ENCODE data around the gene AJM1.
"Not testable (repeated sequence)": the region's sequence is repeated elsewhere in the genome, so short reads cannot be mapped to it uniquely, and the experiment has no call there.

The AJM1 gene

DNA sequence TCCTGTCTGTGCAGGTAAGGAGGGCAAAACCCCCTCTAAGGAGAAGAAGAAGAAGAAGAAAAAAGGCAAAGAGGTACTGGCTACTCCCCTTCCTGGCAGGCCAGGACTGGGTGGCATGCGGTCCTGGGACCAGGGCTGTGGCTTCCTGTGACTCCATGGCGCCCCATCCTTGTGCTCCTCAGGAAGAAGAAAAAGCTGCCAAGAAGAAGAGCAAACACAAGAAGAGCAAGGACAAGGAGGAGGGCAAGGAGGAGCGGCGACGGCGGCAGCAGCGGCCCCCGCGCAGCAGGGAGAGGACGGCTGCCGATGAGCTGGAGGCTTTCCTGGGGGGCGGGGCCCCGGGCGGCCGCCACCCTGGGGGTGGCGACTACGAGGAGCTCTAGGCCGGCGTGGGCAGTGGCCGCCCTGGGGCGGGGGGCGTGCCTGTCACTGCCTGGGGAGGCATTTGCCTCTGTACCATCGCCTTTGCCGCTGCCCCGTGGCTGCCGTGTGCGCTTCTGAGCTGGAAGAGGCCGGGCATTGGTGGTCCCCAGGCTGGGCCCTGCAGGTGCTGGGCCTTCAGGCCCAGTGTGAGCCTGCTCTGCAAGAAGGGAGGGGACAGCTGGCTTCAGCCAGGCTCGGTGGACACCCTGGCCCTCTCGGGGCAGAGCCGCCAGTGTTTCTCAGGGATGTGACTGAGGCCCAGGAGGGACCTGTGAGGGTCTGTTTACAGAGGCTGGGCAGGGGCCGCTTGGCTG, 2.0 kb upstream of the AJM1 start:
- TF ChIP-seq SNAI2 (CRISPR knock-in tag; IDR thresholded peaks at IDR 0.05) (no peak), ZFP30 (CRISPR knock-in tag; IDR thresholded peaks at IDR 0.05) (no peak), OSR1 (CRISPR knock-in tag; IDR thresholded peaks at IDR 0.05) (no peak)
- TF ChIP-seq, protein P1, sequence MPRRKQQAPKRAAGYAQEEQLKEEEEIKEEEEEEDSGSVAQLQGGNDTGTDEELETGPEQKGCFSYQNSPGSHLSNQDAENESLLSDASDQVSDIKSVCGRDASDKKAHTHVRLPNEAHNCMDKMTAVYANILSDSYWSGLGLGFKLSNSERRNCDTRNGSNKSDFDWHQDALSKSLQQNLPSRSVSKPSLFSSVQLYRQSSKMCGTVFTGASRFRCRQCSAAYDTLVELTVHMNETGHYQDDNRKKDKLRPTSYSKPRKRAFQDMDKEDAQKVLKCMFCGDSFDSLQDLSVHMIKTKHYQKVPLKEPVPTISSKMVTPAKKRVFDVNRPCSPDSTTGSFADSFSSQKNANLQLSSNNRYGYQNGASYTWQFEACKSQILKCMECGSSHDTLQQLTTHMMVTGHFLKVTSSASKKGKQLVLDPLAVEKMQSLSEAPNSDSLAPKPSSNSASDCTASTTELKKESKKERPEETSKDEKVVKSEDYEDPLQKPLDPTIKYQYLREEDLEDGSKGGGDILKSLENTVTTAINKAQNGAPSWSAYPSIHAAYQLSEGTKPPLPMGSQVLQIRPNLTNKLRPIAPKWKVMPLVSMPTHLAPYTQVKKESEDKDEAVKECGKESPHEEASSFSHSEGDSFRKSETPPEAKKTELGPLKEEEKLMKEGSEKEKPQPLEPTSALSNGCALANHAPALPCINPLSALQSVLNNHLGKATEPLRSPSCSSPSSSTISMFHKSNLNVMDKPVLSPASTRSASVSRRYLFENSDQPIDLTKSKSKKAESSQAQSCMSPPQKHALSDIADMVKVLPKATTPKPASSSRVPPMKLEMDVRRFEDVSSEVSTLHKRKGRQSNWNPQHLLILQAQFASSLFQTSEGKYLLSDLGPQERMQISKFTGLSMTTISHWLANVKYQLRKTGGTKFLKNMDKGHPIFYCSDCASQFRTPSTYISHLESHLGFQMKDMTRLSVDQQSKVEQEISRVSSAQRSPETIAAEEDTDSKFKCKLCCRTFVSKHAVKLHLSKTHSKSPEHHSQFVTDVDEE (CRISPR knock-in tag; IDR thresholded peaks at IDR 0.05) = no peak
- no peak for ATAC-seq

DNA sequence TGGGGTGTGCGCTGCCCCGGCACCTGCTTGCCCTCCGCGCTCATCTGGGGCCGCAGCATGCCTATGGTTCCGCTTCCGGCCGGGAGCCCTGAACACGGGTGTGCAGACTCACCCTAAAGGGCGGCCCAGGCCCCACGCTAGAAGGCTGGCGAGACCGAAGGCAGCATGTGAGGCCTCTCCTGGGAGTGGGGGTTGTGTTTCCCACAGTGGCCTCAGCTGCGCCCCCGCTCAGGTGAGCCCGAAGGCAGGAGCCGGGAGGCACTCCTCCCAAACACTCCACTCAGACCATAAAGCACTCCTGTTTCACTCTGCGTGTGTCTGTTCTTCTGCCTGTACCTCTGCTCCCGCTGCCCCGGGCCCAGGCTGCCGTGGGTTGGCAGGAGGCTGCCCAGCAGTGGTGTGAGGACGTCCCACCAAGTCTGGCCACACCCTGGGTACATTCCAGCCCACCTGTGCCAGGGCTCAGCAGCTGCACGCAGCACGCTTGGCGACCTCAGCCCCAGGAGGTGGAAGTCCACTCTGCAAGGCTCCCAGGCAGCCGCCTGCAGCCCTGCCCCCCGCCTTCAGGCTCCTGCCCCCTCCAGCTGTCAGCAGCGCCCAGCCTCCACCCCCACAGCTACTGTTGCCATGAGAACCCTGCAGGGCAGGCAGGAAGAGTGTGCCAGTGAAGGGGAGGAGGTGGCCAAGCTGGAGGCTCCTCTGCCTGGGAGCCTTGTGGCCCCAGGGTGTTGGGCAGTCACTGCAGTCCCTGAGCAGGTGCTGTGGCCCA, 1.2 kb upstream of the AJM1 start:
- ATAC-seq = peak; percentile 66

DNA sequence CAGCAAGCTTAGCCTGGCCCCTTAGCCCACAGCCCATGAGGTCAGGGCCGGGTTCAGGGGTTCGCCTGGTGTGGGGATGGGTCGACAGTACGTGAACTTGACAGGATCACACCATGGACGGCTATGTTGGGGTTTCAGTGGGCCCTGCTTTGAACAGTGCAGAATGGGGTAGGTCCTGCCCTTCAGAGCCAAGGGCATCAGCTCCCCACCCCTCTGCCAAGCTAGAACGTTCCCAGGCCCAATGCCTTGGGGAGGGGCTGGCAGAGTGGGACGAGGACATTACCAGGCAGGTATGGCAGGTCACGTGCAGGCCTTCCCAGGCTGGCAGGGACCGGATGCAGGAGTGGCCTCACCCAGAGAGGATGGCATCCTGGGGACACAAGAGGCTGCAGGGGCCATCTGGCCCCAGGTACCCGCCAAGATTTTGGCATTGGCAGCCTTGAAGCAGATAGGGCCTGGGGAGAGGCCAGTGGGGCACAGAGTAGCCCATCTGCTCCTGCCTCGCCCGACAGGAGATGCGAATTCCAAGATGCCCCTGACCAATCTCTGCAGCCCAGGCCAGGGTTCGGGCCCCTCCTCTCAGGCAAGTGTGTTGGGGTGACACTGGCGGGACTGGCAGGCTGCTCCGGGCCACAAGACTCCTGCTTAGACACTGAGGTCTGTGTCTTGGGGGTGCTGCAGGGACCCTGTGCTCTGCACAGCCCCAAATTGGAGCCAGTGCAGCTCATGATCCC, 465 bp upstream of the AJM1 start:
- peak; percentile 8 for ATAC-seq

More for the DNA sequence above, 1.2 kb upstream of the AJM1 start:
- TF ChIP-seq, protein P2, sequence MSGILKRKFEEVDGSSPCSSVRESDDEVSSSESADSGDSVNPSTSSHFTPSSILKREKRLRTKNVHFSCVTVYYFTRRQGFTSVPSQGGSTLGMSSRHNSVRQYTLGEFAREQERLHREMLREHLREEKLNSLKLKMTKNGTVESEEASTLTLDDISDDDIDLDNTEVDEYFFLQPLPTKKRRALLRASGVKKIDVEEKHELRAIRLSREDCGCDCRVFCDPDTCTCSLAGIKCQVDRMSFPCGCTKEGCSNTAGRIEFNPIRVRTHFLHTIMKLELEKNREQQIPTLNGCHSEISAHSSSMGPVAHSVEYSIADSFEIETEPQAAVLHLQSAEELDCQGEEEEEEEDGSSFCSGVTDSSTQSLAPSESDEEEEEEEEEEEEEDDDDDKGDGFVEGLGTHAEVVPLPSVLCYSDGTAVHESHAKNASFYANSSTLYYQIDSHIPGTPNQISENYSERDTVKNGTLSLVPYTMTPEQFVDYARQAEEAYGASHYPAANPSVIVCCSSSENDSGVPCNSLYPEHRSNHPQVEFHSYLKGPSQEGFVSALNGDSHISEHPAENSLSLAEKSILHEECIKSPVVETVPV (CRISPR knock-in tag; IDR thresholded peaks at IDR 0.05) = no peak

DNA sequence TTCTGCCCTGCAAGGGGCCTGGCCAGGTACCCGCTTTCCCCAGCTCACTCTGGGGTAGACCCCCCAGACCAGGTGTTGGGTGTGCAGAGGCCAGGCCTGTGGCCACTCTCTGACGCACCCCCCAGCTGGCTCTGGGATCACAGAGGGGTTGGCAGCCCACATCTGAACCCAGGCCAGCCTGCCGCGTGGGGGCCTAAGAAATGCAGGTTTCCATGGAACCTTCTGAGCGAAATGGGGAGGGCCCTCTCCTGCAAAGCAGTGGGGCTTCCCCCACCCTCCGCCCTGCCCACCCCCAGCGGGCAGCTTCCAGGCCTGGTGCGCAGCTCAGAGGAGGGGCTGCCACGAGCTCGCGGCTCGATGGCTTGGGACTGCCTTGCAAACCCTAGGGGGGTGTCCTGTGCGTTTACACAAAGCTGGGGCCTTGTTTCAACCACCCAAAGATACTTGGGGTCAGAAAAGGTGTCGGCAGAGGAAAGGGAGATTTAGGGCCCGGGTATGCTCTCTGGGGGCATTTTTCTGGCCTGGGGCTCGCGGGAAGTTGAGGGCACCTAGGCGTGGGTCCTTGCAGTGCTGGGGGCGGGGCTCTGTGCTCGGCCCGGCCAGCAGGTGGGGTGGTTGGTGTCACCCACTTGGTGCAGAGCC, 1.0 kb downstream of the AJM1 start:
- not testable (repeated sequence) for ATAC-seq

DNA sequence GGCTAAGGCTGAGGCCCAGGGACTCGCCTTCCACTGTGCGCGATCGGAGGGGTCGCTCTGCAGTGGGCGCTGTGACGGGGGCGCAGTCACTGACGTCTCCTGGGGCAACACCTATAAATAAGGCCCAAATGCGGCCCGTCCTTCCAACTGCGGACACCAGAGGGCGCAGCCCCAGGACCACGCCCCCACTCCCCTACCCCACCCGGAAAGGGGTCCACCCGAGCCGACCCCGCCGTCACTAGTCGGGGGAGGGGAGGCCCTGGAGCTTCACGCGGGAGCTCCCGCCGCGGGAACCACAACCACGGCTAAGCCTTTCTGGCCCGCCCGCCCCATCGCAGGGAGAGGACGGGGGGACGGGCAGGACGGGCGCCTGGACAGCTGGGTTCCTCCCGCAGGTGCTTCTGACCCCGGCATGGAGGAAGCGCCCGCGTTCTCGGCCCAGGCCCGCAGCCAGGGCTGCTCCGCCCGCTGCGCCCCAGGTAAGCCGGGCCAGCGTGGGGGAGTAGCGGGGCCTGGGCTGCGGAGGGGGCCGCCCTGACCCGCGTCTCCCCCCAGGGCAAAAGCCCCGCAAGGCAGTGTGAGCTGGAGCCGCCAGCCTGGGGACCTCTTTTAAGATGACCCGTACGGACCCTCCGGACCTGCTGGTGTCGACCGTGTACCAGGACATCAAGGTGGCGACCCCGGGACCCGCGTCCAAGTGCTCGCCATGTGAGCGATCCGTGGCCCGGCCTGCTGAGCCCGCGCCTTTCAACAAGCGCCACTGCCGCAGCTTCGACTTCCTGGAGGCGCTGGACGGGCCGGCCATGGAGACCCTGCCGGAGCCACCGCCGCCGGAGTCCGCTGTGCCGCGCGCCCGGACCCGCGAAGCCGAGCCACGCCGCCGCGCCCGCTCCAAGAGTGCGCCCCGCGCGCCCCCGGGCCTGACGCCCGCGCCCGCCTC, 1.8 kb downstream of the AJM1 start:
- ATAC-seq = not testable (repeated sequence)

DNA sequence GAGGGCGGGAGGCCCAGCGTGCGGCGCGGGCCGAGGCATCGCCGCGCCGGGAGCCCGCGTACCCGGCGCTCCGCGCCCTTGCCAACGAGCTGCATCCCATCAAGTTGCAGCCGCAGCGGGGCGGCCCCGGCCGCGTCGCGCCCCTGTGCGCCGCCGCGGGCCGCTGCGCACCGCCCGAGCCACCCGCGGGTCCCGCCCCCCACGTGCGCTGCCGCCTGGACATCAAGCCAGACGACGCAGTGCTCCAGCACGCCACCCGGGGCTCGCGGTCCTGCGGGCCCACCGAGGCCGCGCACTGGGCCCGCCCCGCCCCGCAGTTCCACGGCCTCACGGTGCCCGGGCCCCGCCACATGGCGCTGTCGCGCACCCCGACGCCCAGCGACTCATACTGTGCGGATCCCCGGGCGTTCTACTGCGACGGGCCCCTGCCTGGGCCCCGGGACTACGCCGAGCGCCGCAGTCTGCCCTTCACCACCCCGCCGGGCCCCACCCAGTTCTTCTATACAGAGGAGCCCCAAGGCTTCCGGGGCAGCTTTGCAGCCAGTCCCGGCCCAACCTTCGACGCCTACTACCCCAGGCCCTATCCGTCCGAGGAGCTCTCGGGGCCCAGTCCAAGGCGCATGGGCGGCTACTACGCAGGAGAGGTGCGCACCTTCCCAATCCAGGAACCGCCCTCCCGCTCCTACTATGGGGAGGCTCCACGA, 2.6 kb downstream of the AJM1 start:
- TF ChIP-seq PPARA (CRISPR knock-in tag; IDR thresholded peaks at IDR 0.05; ENCODE audit: borderline replicate concordance) (no peak), ZNF8 (CRISPR knock-in tag; IDR thresholded peaks at IDR 0.05) (no peak), ZNF565 (CRISPR knock-in tag; conservative IDR thresholded peaks at IDR 0.05; ENCODE audit: low read depth) (no peak), TOX (CRISPR knock-in tag; IDR thresholded peaks at IDR 0.05; ENCODE audit: borderline replicate concordance) (no peak), OSR1 (CRISPR knock-in tag; IDR thresholded peaks at IDR 0.05) (no peak), ZFP3 (CRISPR knock-in tag; IDR thresholded peaks at IDR 0.05) (no peak)
- TF ChIP-seq, protein P3, sequence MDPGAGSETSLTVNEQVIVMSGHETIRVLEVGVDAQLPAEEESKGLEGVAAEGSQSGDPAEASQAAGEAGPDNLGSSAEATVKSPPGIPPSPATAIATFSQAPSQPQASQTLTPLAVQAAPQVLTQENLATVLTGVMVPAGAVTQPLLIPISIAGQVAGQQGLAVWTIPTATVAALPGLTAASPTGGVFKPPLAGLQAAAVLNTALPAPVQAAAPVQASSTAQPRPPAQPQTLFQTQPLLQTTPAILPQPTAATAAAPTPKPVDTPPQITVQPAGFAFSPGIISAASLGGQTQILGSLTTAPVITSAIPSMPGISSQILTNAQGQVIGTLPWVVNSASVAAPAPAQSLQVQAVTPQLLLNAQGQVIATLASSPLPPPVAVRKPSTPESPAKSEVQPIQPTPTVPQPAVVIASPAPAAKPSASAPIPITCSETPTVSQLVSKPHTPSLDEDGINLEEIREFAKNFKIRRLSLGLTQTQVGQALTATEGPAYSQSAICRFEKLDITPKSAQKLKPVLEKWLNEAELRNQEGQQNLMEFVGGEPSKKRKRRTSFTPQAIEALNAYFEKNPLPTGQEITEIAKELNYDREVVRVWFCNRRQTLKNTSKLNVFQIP (CRISPR knock-in tag; IDR thresholded peaks at IDR 0.05; ENCODE audit: borderline replicate concordance, low read depth) = no peak
- TF ChIP-seq, protein P4, sequence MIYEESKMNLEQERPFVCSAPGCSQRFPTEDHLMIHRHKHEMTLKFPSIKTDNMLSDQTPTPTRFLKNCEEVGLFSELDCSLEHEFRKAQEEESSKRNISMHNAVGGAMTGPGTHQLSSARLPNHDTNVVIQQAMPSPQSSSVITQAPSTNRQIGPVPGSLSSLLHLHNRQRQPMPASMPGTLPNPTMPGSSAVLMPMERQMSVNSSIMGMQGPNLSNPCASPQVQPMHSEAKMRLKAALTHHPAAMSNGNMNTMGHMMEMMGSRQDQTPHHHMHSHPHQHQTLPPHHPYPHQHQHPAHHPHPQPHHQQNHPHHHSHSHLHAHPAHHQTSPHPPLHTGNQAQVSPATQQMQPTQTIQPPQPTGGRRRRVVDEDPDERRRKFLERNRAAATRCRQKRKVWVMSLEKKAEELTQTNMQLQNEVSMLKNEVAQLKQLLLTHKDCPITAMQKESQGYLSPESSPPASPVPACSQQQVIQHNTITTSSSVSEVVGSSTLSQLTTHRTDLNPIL (CRISPR knock-in tag; IDR thresholded peaks at IDR 0.05; ENCODE audit: low read depth) = no peak
- no peak for ATAC-seq

All from SK-N-SH treated with all-trans-retinoic acid at 6 μM for 48 hours (cell line).